OCI-LY1 (cell line): ENCODE measurements around the gene ZC3H15.

Source experiments
- EZH2 ChIP-seq: fragments of 200-600 bp; sonication (generic), shearing (Covaris generic); IDR thresholded peaks from 2 replicates; pipeline ENCODE4 v1.8.0; 2017; ENCODE audit warnings: borderline replicate concordance, mixed run types, mild to moderate bottlenecking, antibody characterized with exemption, low read length, moderate library complexity, mixed read lengths
- TF ChIP-seq, protein P1 (sequence below): fragments of 200-600 bp; sonication (generic), shearing (Covaris generic); IDR thresholded peaks from 2 replicates; pipeline ENCODE4 v1.5.1; 2017; ENCODE audit warnings: mild to moderate bottlenecking, antibody characterized with exemption, low read length, moderate library complexity, mixed read lengths

DNA sequence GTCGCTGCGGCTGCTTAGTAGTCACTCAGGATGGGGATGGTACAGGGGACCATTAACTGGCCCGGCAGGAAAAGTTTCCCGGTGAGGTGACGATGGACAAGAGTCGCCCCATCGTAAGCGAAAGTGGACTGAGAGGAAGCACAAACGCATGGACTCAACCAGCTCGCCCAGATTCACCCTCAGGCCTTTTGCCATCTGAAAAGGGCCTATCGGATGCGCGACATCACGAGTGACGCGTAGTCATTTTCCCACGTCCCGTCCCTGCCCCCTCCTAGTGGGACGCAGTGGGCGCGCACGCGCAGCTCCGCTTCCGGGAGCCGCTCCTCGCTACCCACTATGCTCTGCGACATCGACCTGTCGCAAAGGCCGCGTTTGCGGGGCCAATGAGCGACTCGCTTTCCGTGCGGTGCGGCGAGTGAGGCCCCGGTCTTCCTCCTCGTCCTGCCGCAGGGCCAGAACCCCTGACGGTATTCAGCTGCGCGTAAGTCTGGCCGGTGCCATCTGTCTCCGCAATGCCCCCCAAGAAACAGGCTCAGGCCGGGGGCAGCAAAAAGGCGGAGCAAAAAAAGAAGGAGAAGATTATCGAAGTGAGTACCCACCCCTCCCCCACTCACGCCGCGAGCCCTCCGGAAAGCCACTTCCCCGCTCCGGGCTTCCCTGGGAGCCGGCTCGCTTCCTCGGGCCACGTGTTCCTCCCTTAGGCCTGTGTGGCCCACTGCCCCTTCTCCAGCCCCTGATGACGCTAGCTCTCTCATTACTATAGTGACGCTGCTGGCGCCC, at the start of gene ZC3H15:
- TF ChIP-seq, protein P1, sequence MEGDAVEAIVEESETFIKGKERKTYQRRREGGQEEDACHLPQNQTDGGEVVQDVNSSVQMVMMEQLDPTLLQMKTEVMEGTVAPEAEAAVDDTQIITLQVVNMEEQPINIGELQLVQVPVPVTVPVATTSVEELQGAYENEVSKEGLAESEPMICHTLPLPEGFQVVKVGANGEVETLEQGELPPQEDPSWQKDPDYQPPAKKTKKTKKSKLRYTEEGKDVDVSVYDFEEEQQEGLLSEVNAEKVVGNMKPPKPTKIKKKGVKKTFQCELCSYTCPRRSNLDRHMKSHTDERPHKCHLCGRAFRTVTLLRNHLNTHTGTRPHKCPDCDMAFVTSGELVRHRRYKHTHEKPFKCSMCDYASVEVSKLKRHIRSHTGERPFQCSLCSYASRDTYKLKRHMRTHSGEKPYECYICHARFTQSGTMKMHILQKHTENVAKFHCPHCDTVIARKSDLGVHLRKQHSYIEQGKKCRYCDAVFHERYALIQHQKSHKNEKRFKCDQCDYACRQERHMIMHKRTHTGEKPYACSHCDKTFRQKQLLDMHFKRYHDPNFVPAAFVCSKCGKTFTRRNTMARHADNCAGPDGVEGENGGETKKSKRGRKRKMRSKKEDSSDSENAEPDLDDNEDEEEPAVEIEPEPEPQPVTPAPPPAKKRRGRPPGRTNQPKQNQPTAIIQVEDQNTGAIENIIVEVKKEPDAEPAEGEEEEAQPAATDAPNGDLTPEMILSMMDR = no peak
- no peak for TF ChIP-seq EZH2
